A549 treated with DMSO at 1 μM for 4 hours (cell line): ENCODE measurements around the gene SPDYE17. TPM values are rescaled to one million over a fixed set of nuclear protein-coding genes. Genes with fewer than 3 reads are reported as not detected.

Experiments used
- total RNA-seq: library from RNA; stranded (reverse); fragments of 200-300 nt; extraction: Qiagen RNA extraction; gene quantifications from 5 replicates; pipeline ENCODE4 v1.2.3, GENCODE V29; 2022; ENCODE audit warnings: low read depth

SPDYE17 gene, protein sequence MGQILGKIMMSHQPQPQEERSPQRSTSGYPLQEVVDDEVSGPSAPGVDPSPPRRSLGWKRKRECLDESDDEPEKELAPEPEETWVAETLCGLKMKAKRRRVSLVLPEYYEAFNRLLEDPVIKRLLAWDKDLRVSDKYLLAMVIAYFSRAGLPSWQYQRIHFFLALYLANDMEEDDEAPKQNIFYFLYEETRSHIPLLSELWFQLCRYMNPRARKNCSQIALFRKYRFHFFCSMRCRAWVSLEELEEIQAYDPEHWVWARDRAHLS
- total RNA-seq, result not detected in 5 replicates

GRCh38 chr7:77032261-77032660, at the start of gene SPDYE17:
SPDYE17 (minus strand) TSS chr7:77032361; CDS start chr7:77030570, 1,791 bp downstream.

GRCh38 chr7:77062557-77062956, 30.4 kb upstream of the SPDYE17 start, which contains the start of gene SPDYE18:
SPDYE18 (minus strand) TSS chr7:77062558; CDS start chr7:77060512, 2,046 bp downstream.

Other genes with a start within 250 kb of the SPDYE17 start
- 0.11 to 0.23 TPM (median 0.22 TPM) in 4 of 5 replicates, not detected in the other for gene SPDYE18, start 30.2 kb upstream of the SPDYE17 start, total RNA-seq
- gene CCDC146, start 90.3 kb upstream of the SPDYE17 start, total RNA-seq, result 0.37 to 0.72 TPM (median 0.47 TPM) in 5 replicates
- not detected in 5 replicates for gene FGL2, start 167.5 kb upstream of the SPDYE17 start, total RNA-seq